ENCODE measurements around the gene EHMT1.

Gene EHMT1

DNA sequence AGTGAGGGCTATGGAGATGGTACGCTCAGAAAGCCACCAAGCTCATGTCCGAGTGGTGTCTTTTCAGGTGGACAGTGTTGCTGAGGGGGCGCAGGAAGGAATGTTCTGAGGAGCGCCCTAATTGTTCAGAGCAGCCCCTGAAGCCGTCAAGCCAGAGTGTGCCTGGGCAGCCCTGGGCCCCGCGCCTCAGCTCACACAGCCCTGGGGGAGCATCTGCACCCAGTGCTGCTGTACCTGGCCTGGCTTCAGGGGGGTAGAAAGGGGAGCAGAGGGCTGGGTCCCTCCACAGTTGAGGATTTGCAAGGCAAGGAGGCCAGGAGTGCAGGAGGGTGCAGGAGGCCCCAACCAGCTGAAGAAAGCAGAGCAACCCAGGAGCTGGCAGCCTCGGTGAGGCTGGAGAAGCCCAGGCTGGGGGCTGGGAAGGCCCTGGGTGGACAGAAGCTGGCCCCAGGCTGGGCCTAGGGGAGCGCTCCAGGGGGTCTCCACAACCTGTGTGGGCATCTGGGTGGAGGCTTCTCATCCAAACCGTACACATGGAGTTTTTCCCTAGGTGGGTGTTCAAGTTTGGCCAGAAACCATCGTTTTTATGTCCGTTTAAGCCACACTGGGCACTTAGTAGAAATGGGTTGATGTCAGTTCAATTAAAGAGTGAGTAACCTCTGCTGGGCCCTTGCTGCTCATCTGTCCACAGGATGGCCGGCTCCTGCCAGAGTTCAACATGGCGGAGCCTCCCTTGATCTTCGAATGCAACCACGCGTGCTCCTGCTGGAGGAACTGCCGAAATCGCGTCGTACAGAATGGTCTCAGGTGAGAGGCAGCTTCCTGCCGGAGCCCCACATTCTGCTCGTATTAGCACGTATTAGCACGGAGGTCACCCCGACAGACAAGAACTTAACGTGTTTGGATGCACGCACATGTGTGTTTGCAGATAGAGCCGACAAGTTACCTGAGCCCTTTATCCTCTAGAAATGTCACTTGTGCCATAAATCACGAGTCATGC is 196.8 kb downstream of the EHMT1 start:
- Histone ChIP-seq H4K20me1 (ENCODE audit: insufficient read depth, low read length, poor library complexity, severe bottlenecking) (no peaks in the 10 kb centered on the region), H3K27me3 (ENCODE audit: insufficient read depth, low read length, poor library complexity, severe bottlenecking) (no peaks in the 10 kb centered on the region), H3K4me3 (ENCODE audit: low read length, poor library complexity, severe bottlenecking) (no peak overlapping the region), H2AFZ (ENCODE audit: low read length) (no peak overlapping the region), H3K9ac (ENCODE audit: low read depth, low read length, poor library complexity, severe bottlenecking) (no peak overlapping the region), H3K36me3 (ENCODE audit: insufficient read depth, low read length) (peaks cover 74% of the 10 kb centered on the region; the same call in 1 of the 2 replicates), H3F3A (ENCODE audit: low read depth) (no peaks in the 10 kb centered on the region), H3K9me3 (ENCODE audit: insufficient read depth, low read depth, low read length) (no peaks in the 10 kb centered on the region), H3K4me2 (ENCODE audit: low read depth, low read length, poor library complexity, severe bottlenecking) (no peak overlapping the region), H3K79me2 (ENCODE audit: insufficient read depth, low read length) (no peaks in the 10 kb centered on the region), H3K4me1 (ENCODE audit: insufficient read depth, low read length, poor library complexity, severe bottlenecking) (no peaks in the 10 kb centered on the region), H3K9me2 (replicated peaks; ENCODE audit: low read depth, low read length) (no peaks in the 10 kb centered on the region)
- no peak for TF ChIP-seq EZH2phosphoT487 (IDR thresholded peaks at IDR 0.05; ENCODE audit: borderline replicate concordance)
- TF ChIP-seq, protein P1, sequence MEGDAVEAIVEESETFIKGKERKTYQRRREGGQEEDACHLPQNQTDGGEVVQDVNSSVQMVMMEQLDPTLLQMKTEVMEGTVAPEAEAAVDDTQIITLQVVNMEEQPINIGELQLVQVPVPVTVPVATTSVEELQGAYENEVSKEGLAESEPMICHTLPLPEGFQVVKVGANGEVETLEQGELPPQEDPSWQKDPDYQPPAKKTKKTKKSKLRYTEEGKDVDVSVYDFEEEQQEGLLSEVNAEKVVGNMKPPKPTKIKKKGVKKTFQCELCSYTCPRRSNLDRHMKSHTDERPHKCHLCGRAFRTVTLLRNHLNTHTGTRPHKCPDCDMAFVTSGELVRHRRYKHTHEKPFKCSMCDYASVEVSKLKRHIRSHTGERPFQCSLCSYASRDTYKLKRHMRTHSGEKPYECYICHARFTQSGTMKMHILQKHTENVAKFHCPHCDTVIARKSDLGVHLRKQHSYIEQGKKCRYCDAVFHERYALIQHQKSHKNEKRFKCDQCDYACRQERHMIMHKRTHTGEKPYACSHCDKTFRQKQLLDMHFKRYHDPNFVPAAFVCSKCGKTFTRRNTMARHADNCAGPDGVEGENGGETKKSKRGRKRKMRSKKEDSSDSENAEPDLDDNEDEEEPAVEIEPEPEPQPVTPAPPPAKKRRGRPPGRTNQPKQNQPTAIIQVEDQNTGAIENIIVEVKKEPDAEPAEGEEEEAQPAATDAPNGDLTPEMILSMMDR (conservative IDR thresholded peaks at IDR 0.05; ENCODE audit: low read length), result no peak

DNA sequence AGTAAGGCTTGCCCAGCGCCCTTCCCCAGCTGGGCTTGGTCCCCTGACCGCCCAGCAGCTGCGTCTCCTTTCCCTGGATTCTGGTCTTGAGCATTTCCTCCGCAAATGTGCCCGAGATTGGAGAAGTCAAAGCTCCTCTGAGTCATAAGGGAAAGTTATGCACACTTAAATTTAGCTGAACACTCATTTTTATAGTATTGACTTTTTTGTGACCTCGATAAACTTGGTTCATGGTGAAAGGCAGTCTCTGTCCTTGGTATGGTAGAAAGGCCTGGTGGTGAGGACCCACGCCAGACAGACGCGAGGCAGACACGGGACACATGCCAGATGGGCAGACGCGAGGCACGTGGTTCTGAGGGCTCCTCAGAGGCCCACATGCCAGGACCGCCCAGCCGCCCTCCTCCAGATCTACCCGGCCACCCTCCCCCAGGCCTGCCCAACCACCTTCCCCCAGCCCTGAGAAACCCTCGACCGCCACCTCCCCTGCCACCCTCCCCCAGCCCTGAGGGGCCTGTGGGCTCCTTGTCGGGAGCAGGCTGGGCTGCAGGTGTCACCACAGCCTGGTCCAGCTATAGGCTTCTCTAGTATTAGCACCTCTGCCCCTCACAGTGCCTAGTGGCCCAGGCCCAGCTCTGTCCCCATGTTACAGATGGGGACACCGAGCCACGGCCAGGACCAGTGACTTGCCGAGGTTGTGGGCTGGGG is 197.9 kb downstream of the EHMT1 start:
- no peak overlapping the region for H3K4me2 ChIP-seq (ENCODE audit: low read depth, low read length, poor library complexity, severe bottlenecking)
- H3F3A ChIP-seq (ENCODE audit: low read depth), result no peaks in the 10 kb centered on the region
- H2AFZ ChIP-seq (ENCODE audit: low read length), result no peak overlapping the region
- no peak overlapping the region for H3K9ac ChIP-seq (ENCODE audit: low read depth, low read length, poor library complexity, severe bottlenecking)
- no peak overlapping the region for H3K4me3 ChIP-seq (ENCODE audit: low read length, poor library complexity, severe bottlenecking)
- no peaks in the 10 kb centered on the region; the same call in 1 of the 2 replicates for H3K9me3 ChIP-seq (ENCODE audit: insufficient read depth, low read depth, low read length)
- H3K9me2 ChIP-seq (replicated peaks; ENCODE audit: low read depth, low read length), result no peaks in the 10 kb centered on the region
- peaks cover 68% of the 10 kb centered on the region; the same call in 1 of the 2 replicates for H3K36me3 ChIP-seq (ENCODE audit: insufficient read depth, low read length)
- no peaks in the 10 kb centered on the region for H3K4me1 ChIP-seq (ENCODE audit: insufficient read depth, low read length, poor library complexity, severe bottlenecking)
- H3K79me2 ChIP-seq (ENCODE audit: insufficient read depth, low read length), result no peaks in the 10 kb centered on the region
- H3K27me3 ChIP-seq (ENCODE audit: insufficient read depth, low read length, poor library complexity, severe bottlenecking), result no peaks in the 10 kb centered on the region
- TF ChIP-seq, protein P1 (conservative IDR thresholded peaks at IDR 0.05; ENCODE audit: low read length), result no peak
- no peak for TF ChIP-seq EZH2phosphoT487 (IDR thresholded peaks at IDR 0.05; ENCODE audit: borderline replicate concordance)
- no peaks in the 10 kb centered on the region for H4K20me1 ChIP-seq (ENCODE audit: insufficient read depth, low read length, poor library complexity, severe bottlenecking)

DNA sequence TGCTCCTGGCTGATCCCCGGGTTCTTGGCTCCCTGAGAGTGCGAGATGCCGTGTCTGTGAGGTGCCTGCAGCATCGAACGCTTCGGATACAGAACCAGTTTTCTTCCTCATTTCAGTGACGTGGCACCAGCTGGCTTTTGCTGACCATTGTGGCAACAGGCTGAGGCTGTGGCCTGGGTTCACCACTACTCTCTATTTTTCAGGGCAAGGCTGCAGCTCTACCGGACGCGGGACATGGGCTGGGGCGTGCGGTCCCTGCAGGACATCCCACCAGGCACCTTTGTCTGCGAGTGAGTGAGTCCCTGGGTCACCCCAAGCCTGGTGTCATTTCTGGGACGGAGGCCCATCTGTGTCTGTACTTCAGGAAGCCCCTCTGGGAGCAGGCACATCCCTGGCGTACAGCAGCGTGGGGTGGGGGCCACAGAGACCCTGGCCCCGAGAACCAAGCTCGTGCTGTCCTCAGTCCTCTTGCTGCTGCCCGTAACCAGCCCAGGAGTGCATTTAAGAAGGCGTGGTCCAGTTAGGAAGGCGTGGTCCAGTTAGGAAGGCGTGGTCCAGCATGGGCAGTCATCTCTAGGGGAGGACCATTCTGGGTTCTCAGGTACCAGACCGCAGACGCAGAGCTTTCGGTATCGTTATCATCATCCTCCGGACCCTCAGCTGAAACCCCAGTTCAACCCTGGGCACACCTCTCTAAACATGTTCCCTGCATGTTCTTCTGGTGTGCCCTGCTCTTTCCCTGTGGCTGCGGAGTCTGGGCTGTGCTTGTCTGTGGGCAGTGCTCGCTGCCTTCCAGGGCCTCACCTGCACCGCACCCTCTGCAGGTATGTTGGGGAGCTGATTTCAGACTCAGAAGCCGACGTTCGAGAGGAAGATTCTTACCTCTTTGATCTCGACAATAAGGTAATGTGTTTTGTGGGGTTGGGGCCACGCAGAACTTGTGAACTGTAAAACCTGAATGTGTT is 198.7 kb downstream of the EHMT1 start:
- Histone ChIP-seq H3K4me1 (ENCODE audit: insufficient read depth, low read length, poor library complexity, severe bottlenecking) (no peaks in the 10 kb centered on the region), H3F3A (ENCODE audit: low read depth) (no peaks in the 10 kb centered on the region), H4K20me1 (ENCODE audit: insufficient read depth, low read length, poor library complexity, severe bottlenecking) (no peaks in the 10 kb centered on the region), H3K9me3 (ENCODE audit: insufficient read depth, low read depth, low read length) (no peaks in the 10 kb centered on the region; the same call in 1 of the 2 replicates), H3K27me3 (ENCODE audit: insufficient read depth, low read length, poor library complexity, severe bottlenecking) (no peaks in the 10 kb centered on the region), H3K4me2 (ENCODE audit: low read depth, low read length, poor library complexity, severe bottlenecking) (no peak overlapping the region), H2AFZ (ENCODE audit: low read length) (no peak overlapping the region), H3K4me3 (ENCODE audit: low read length, poor library complexity, severe bottlenecking) (no peak overlapping the region), H3K9me2 (replicated peaks; ENCODE audit: low read depth, low read length) (no peaks in the 10 kb centered on the region), H3K79me2 (ENCODE audit: insufficient read depth, low read length) (no peaks in the 10 kb centered on the region), H3K9ac (ENCODE audit: low read depth, low read length, poor library complexity, severe bottlenecking) (no peak overlapping the region), H3K36me3 (ENCODE audit: insufficient read depth, low read length) (peaks cover 73% of the 10 kb centered on the region)
- TF ChIP-seq, protein P1 (conservative IDR thresholded peaks at IDR 0.05; ENCODE audit: low read length), result no peak
- TF ChIP-seq EZH2phosphoT487 (IDR thresholded peaks at IDR 0.05; ENCODE audit: borderline replicate concordance), result no peak

All from Loucy (cell line).